H1 (cell line): Measurements from ENCODE around the gene TYRO3. TPM values are rescaled to one million over a fixed set of nuclear protein-coding genes. Genes with fewer than 3 reads are reported as not detected.

Source experiments
- CTCF ChIA-PET: fragments of 300-600 bp; sonication (Branson Sonifier 250); formaldehyde crosslinking; loops from one replicate; lab custom pipeline; 2021; ENCODE audit not compliant: partially characterized antibody; lab: Charles Lee
- POLR2A ChIA-PET: fragments of 300-600 bp; sonication (Branson Sonifier 250); formaldehyde crosslinking; loops from one replicate; lab custom pipeline; 2021; ENCODE audit warnings: inconsistent platforms; ENCODE audit not compliant: partially characterized antibody; lab: Charles Lee
- DNase-seq, 2 experiments: peaks; one replicate each; pipeline versions ENCODE4 v3.0.0 to v3.0.0-alpha.2; 2010 to 2022; ENCODE audit warnings: low spot score in 2 of 2, low read depth in 1 of 2, mixed read lengths in 1 of 2
- FAIRE-seq: peaks from 2 replicates; lab custom pipeline; 2011; peaks lifted over from hg19 to GRCh38; lab: Jason Lieb, UNC
- H2AFZ ChIP-seq: 2 replicates; pipeline ENCODE4 v1.8.1; 2012; ENCODE audit warnings: low read length, inconsistent platforms
- H2AK5ac ChIP-seq: 2 replicates; pipeline ENCODE4 v1.6.1; 2013; ENCODE audit warnings: low read depth, low read length
- H2BK120ac ChIP-seq: replicated peaks from 2 replicates; pipeline ENCODE3; 2013; ENCODE audit warnings: low read depth, low read length, inconsistent platforms
- H2BK12ac ChIP-seq: 2 replicates; pipeline ENCODE4 v1.6.1; 2013; ENCODE audit warnings: low read depth, low read length
- H2BK15ac ChIP-seq: 2 replicates; pipeline ENCODE4 v1.6.1; 2013; ENCODE audit warnings: low read length
- H2BK20ac ChIP-seq: 2 replicates; pipeline ENCODE4 v1.6.1; 2013; ENCODE audit warnings: low read length
- H2BK5ac ChIP-seq: 2 replicates; pipeline ENCODE4 v1.6.1; 2013; ENCODE audit warnings: low read depth, low read length
- H3K14ac ChIP-seq: 2 replicates; pipeline ENCODE4 v1.6.1; 2013; ENCODE audit warnings: inconsistent platforms; ENCODE audit not compliant: insufficient read length
- H3K18ac ChIP-seq: 2 replicates; pipeline ENCODE4 v1.6.1; 2013; ENCODE audit warnings: low read length; ENCODE audit errors: extremely low read depth
- H3K23ac ChIP-seq: 2 replicates; pipeline ENCODE4 v1.6.1; 2013; ENCODE audit warnings: inconsistent platforms; ENCODE audit not compliant: insufficient read length
- H3K23me2 ChIP-seq: 2 replicates; pipeline ENCODE4 v1.6.1; 2013; ENCODE audit warnings: low read depth, low read length
- H3K27ac ChIP-seq: 2 replicates; pipeline ENCODE4 v1.6.1; 2011; ENCODE audit warnings: low read depth, low read length, inconsistent platforms
- H3K27me3 ChIP-seq, 4 experiments: replicated peaks in 1 of 4; 1 replicate in 1 of 4; 2 replicates in 3 of 4; pipeline versions ENCODE4 v1.6.1 to v1.8.1; 2011 to 2013; ENCODE audit warnings: low read length in 3 of 4, mild to moderate bottlenecking in 3 of 4, inconsistent platforms in 2 of 4, mixed read lengths in 2 of 4, moderate library complexity in 1 of 4; ENCODE audit not compliant: control insufficient read depth in 3 of 4, insufficient read depth in 3 of 4; ENCODE audit errors: extremely low read depth in 1 of 4
- H3K36me3 ChIP-seq, 4 experiments: 2 replicates each; pipeline versions ENCODE4 v1.6.1 to v1.8.1; 2011 to 2013; ENCODE audit warnings: mild to moderate bottlenecking in 4 of 4, low read length in 3 of 4, moderate library complexity in 2 of 4, control low read depth in 1 of 4, inconsistent platforms in 1 of 4; ENCODE audit not compliant: insufficient read depth in 4 of 4, control insufficient read depth in 2 of 4
- H3K4ac ChIP-seq: replicated peaks from 2 replicates; pipeline ENCODE3; 2013; ENCODE audit warnings: low read length, low read depth, mixed read lengths, inconsistent platforms; ENCODE audit not compliant: insufficient read length
- H3K4me1 ChIP-seq, 4 experiments: replicated peaks in 1 of 4; 1 replicate in 1 of 4; 2 replicates in 3 of 4; pipeline versions ENCODE4 v1.6.1 to v1.8.1; 2011 to 2013; ENCODE audit warnings: low read length in 3 of 4, inconsistent platforms in 2 of 4, mixed read lengths in 1 of 4; ENCODE audit not compliant: insufficient read depth in 4 of 4, control insufficient read depth in 3 of 4
- H3K4me2 ChIP-seq, 2 experiments: 2 replicates each; pipeline versions ENCODE4 v1.6.1 to v1.8.1; 2011 to 2013; ENCODE audit warnings: low read depth in 2 of 2, low read length in 2 of 2, control low read depth in 1 of 2, inconsistent platforms in 1 of 2, mild to moderate bottlenecking in 1 of 2; ENCODE audit not compliant: insufficient read depth in 1 of 2
- H3K4me3 ChIP-seq, 4 experiments: fragments of 200-600, 300-600 bp in 1 of 4; sonication (generic), shearing (Covaris generic), sonication (Bioruptor Twin) in 1 of 4; 2 replicates each; pipeline versions ENCODE4 v1.5.1 to v1.8.1; 2011 to 2016; ENCODE audit warnings: low read length in 4 of 4, low read depth in 3 of 4, control low read depth in 2 of 4, inconsistent platforms in 2 of 4, mild to moderate bottlenecking in 2 of 4, mixed read lengths in 1 of 4, moderate library complexity in 1 of 4; ENCODE audit not compliant: insufficient read depth in 2 of 4; ENCODE audit errors: extremely low read depth in 1 of 4
- H3K56ac ChIP-seq: replicated peaks from 2 replicates; pipeline ENCODE3; 2013; ENCODE audit warnings: low read depth, mild to moderate bottlenecking, mixed read lengths, low read length, inconsistent platforms; ENCODE audit not compliant: insufficient read length
- H3K79me1 ChIP-seq: 2 replicates; pipeline ENCODE4 v1.6.1; 2013; ENCODE audit warnings: low read depth, low read length, control low read depth
- H3K79me2 ChIP-seq, 2 experiments: 2 replicates each; pipeline versions ENCODE4 v1.6.1 to v1.8.1; 2012 to 2013; ENCODE audit warnings: low read length in 2 of 2, mild to moderate bottlenecking in 2 of 2, inconsistent platforms in 1 of 2; ENCODE audit not compliant: insufficient read depth in 2 of 2, control insufficient read depth in 1 of 2
- H3K9ac ChIP-seq, 4 experiments: replicated peaks in 1 of 4; 1 replicate in 1 of 4; 2 replicates in 3 of 4; pipeline versions ENCODE4 v1.6.1 to v1.8.1; 2011 to 2013; ENCODE audit warnings: low read depth in 3 of 4, low read length in 3 of 4, control low read depth in 2 of 4, mild to moderate bottlenecking in 2 of 4, moderate library complexity in 2 of 4, inconsistent platforms in 1 of 4; ENCODE audit errors: extremely low read depth in 1 of 4
- H3K9me3 ChIP-seq, 2 experiments: 2 replicates each; pipeline versions ENCODE4 v1.6.1 to v1.8.1; 2012 to 2013; ENCODE audit warnings: mild to moderate bottlenecking in 2 of 2, moderate library complexity in 2 of 2, control low read depth in 1 of 2, inconsistent platforms in 1 of 2, low read depth in 1 of 2, low read length in 1 of 2, mixed read lengths in 1 of 2; ENCODE audit not compliant: insufficient read depth in 2 of 2
- H4K20me1 ChIP-seq, 2 experiments: replicated peaks in 1 of 2; 2 replicates each; pipeline versions ENCODE3 to v1.8.1; 2011 to 2013; ENCODE audit warnings: inconsistent platforms in 2 of 2, low read length in 2 of 2, mild to moderate bottlenecking in 1 of 2; ENCODE audit not compliant: insufficient read depth in 2 of 2, control insufficient read depth in 1 of 2
- H4K5ac ChIP-seq: 2 replicates; pipeline ENCODE4 v1.6.1; 2013; ENCODE audit warnings: low read length, low read depth, mixed read lengths, inconsistent platforms; ENCODE audit not compliant: insufficient read length
- H4K8ac ChIP-seq: 2 replicates; pipeline ENCODE4 v1.8.0; 2013; ENCODE audit warnings: mild to moderate bottlenecking, moderate library complexity, low read length, inconsistent platforms; ENCODE audit not compliant: insufficient read depth; ENCODE audit errors: extremely low read depth
- H4K91ac ChIP-seq: replicated peaks from 2 replicates; pipeline ENCODE3; 2013; ENCODE audit warnings: low read length, mixed read lengths, inconsistent platforms; ENCODE audit not compliant: insufficient read length
- PHF8 ChIP-seq: fragments of 200-600 bp; sonication (generic); conservative IDR thresholded peaks from 2 replicates; pipeline ENCODE4 v1.7.1; 2012; ENCODE audit warnings: low read depth, mild to moderate bottlenecking, inconsistent platforms, low read length, moderate library complexity
- TEAD4 ChIP-seq: IDR thresholded peaks from 2 replicates; pipeline ENCODE4 v1.6.1; 2012; ENCODE audit warnings: low read depth, low read length, inconsistent platforms, mixed read lengths
- WGBS, 2 experiments: shearing (Covaris generic) in 1 of 2; methylation state at CpG; one replicate each; pipeline versions ENCODE4 v1.1.6 to v1.1.7; 2013 to 2015; ENCODE audit warnings: low lambda C conversion rate in 2 of 2, mixed read lengths in 2 of 2, inconsistent platforms in 1 of 2, low coverage in 1 of 2, missing lambda C conversion rate in 1 of 2; ENCODE audit not compliant: insufficient replicate concordance in 2 of 2, insufficient coverage in 1 of 2, insufficient read length in 1 of 2; ENCODE audit errors: extremely low coverage in 1 of 2, missing lambda C conversion rate in 1 of 2; 5-methylcytosine and 5-hydroxymethylcytosine counted together
- polyA plus RNA-seq, 7 experiments: library from polyadenylated mRNA; depleted of rRNA in 3 of 7; stranded (reverse) in 5 of 7; unstranded in 2 of 7; fragments of >200 nt in 5 of 7; fragments of 200-250 nt in 2 of 7; gene quantifications; 1 replicate in 5 of 7; 2 replicates in 1 of 7; 4 replicates in 1 of 7; pipeline versions ENCODE4 v1.2.1 to v1.2.3, GENCODE V29; 2011 to 2013; ENCODE audit warnings: missing spikeins in 2 of 7, mixed read lengths in 2 of 7
- total RNA-seq: library from RNA; stranded (reverse); fragmentation: NEBNext Ultra II Directional; extraction: Animal tissue kit (Norgen Biotek cat#: 25700); gene quantifications from 2 replicates; pipeline ENCODE4 v1.2.1, GENCODE V29; 2021
- TF ChIP-seq, protein P1 (sequence below): IDR thresholded peaks from 2 replicates; pipeline ENCODE4 v1.6.1; 2012; ENCODE audit warnings: inconsistent platforms

The TYRO3 gene
- total and polyA plus RNA-seq, 2 of the 8 experiments (the other 6 are each of a cell fraction or from before 2014, with no cell fraction given): 82.7 to 98.8 TPM

GRCh38 chr15:41620536-41621199 lies 61.7 kb downstream of the TYRO3 start:
- H3K36me3 ChIP-seq: no peaks in the 10 kb centered on the region
- no peak overlapping the region for H3K23ac ChIP-seq
- FAIRE-seq: no peak
- CTCF ChIA-PET: interaction anchor here (1.1 kb wide), 1 partner anchor 14 kb away, joined by 3 read pairs; no protein-coding TSS in a partner anchor
- peaks cover 0 to 7% (median 4%) of the 10 kb centered on the region in 4 experiments; a peak in 4 of 7 replicates for H3K4me1 ChIP-seq
- TF ChIP-seq TEAD4 (no peak), PHF8 (0 out of 2 replicates have a peak, but pooled peaks have one; percentile 19)
- TF ChIP-seq, protein P1, sequence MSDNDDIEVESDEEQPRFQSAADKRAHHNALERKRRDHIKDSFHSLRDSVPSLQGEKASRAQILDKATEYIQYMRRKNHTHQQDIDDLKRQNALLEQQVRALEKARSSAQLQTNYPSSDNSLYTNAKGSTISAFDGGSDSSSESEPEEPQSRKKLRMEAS: no peak
- H3K79me1 ChIP-seq: no peaks in the 10 kb centered on the region
- H3K4ac ChIP-seq: no peak overlapping the region
- WGBS, 2 experiments: 20% methylated on average over 18 of the region's 18 CpGs; no CpG with 5 or more reads in 1 of the 2 experiments
- peaks cover 0 to 6% (median 3%) of the 10 kb centered on the region in 4 experiments; a peak in 4 of 7 replicates for H3K27me3 ChIP-seq
- no peak overlapping the region; a peak in 1 of 7 replicates for H3K9ac ChIP-seq
- peaks cover 6% of the 10 kb centered on the region; the same call in 1 of the 2 replicates for H3K23me2 ChIP-seq
- no peak overlapping the region for H3K27ac ChIP-seq
- no peaks in the 10 kb centered on the region for H4K20me1 ChIP-seq
- H2AFZ ChIP-seq: peak overlapping the region; percentile 24; the same call in 1 of the 2 replicates
- no peak for DNase-seq
- H4K8ac ChIP-seq: peak overlapping the region; percentile 64; the same call in 1 of the 2 replicates
- H2BK20ac ChIP-seq: no peak overlapping the region
- H2BK120ac ChIP-seq: no peak overlapping the region
- H3K9me3 ChIP-seq: peaks cover 8 to 9% of the 10 kb centered on the region in 2 experiments; a peak in 3 of 4 replicates
- H3K56ac ChIP-seq: no peak overlapping the region
- H3K14ac ChIP-seq: no peak overlapping the region
- peak overlapping the region; percentile 94 for H2BK12ac ChIP-seq
- H2BK15ac ChIP-seq: peak overlapping the region; percentile 61; the same call in 1 of the 2 replicates
- H2BK5ac ChIP-seq: 0 out of 2 replicates have a peak overlapping the region, but pooled peaks have one; percentile 12
- peak overlapping the region; percentile 79 for H4K5ac ChIP-seq
- POLR2A ChIA-PET: interaction anchor here (0.6 to 4.4 kb wide), 13 partner anchors 9 to 154 kb away, joined by 3 to 20 read pairs (median 5); partner anchors contain the start of genes MAPKBP1 and MGA
- peak overlapping the region; percentile 74 to 96 for H3K4me2 ChIP-seq
- H4K91ac ChIP-seq: peak overlapping the region; percentile 93
- peak overlapping the region; percentile 78; the same call in 1 of the 2 replicates for H3K18ac ChIP-seq
- H3K4me3 ChIP-seq: peak overlapping the region; percentile 16 to 61 (median 39); a peak in 6 of 8 replicates
- peaks cover 0 to 3% of the 10 kb centered on the region in 2 experiments; a peak in 1 of 4 replicates for H3K79me2 ChIP-seq
- no peak overlapping the region for H2AK5ac ChIP-seq
